22Rv1 (cell line): ENCODE results near the gene SHTN1.

Source experiments
- CTCF ChIP-seq: fragments of 450-650 bp; IDR thresholded peaks from 2 replicates; pipeline ENCODE4 v1.5.1; 2017; ENCODE audit warnings: mild to moderate bottlenecking
- ZFX ChIP-seq: fragments of 450-650 bp; IDR thresholded peaks from 2 replicates; pipeline ENCODE4 v1.6.1; 2017; ENCODE audit warnings: antibody characterized with exemption, borderline replicate concordance

GRCh38 chr10:116852246-116852645 is 152.7 kb downstream of the SHTN1 start:
- TF ChIP-seq CTCF (no peak), ZFX (no peak)
